Neural cell (in vitro differentiated cells): ENCODE results near the gene CDH8.

Source experiments
- EP300 ChIP-seq: fragments of 450-650 bp; conservative IDR thresholded peaks from 2 replicates; pipeline ENCODE4 v1.6.1; 2014; ENCODE audit warnings: antibody characterized with exemption, mild to moderate bottlenecking, moderate library complexity; ENCODE audit not compliant: poor library complexity, severe bottlenecking
- EZH2 ChIP-seq: fragments of 200-600, 300-800 bp; shearing (Covaris generic), sonication (generic); IDR thresholded peaks from 2 replicates; pipeline ENCODE4 v1.6.1; 2014; ENCODE audit warnings: antibody characterized with exemption, low read length, borderline replicate concordance, mild to moderate bottlenecking; ENCODE audit not compliant: insufficient read depth, poor library complexity, severe bottlenecking
- RAD21 ChIP-seq: fragments of 450-650 bp; conservative IDR thresholded peaks from 2 replicates; pipeline ENCODE4 v1.6.1; 2014; ENCODE audit warnings: antibody characterized with exemption, mild to moderate bottlenecking, moderate library complexity
- TF ChIP-seq, protein P1 (sequence below): fragments of 450-650 bp; IDR thresholded peaks from 2 replicates; pipeline ENCODE4 v1.5.1; 2014; ENCODE audit warnings: antibody characterized with exemption, mild to moderate bottlenecking, moderate library complexity; ENCODE audit not compliant: poor library complexity, severe bottlenecking

DNA sequence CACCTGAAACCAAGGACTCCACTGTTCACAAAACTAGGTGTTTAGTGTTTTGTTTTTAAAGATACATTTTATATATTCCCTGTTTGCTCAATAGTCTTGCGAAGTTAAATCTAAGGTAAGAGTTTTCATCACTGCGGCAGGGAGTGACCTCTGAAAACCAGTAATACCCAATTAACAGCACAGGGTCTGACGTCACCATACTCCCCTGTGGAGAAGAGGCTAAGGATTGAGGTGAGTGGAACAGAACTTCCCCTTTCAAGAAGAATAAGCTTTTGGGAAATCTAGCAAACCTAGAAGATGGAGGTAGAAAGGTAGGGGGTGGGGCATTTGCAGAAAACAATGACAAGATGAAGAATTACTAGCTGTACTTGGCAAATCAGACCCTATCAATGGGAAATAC, 120.7 kb downstream of the CDH8 start:
- TF ChIP-seq, protein P1, sequence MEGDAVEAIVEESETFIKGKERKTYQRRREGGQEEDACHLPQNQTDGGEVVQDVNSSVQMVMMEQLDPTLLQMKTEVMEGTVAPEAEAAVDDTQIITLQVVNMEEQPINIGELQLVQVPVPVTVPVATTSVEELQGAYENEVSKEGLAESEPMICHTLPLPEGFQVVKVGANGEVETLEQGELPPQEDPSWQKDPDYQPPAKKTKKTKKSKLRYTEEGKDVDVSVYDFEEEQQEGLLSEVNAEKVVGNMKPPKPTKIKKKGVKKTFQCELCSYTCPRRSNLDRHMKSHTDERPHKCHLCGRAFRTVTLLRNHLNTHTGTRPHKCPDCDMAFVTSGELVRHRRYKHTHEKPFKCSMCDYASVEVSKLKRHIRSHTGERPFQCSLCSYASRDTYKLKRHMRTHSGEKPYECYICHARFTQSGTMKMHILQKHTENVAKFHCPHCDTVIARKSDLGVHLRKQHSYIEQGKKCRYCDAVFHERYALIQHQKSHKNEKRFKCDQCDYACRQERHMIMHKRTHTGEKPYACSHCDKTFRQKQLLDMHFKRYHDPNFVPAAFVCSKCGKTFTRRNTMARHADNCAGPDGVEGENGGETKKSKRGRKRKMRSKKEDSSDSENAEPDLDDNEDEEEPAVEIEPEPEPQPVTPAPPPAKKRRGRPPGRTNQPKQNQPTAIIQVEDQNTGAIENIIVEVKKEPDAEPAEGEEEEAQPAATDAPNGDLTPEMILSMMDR: no peak
- TF ChIP-seq RAD21 (no peak), EP300 (no peak), EZH2 (no peak)
